ENCODE measurements around the gene IRF7.
A peak's percentile ranks its signal among the peaks of the same experiment; 100 is the strongest.
"Not testable (repeated sequence)": the region's sequence is repeated elsewhere in the genome, so short reads cannot be mapped to it uniquely, and the experiment has no call there.

IRF7 gene

GRCh38 chr11:615504-616319 lies at the start of gene IRF7:
Gene IRF7, minus strand, starts transcription at chr11:615950. Its CDS starts 586 bp downstream, at chr11:615364.
- DNase-seq, result peak; percentile 98

GRCh38 chr11:665062-665703 lies 49.4 kb upstream of the IRF7 start:
- DNase-seq, result no peak

DNA sequence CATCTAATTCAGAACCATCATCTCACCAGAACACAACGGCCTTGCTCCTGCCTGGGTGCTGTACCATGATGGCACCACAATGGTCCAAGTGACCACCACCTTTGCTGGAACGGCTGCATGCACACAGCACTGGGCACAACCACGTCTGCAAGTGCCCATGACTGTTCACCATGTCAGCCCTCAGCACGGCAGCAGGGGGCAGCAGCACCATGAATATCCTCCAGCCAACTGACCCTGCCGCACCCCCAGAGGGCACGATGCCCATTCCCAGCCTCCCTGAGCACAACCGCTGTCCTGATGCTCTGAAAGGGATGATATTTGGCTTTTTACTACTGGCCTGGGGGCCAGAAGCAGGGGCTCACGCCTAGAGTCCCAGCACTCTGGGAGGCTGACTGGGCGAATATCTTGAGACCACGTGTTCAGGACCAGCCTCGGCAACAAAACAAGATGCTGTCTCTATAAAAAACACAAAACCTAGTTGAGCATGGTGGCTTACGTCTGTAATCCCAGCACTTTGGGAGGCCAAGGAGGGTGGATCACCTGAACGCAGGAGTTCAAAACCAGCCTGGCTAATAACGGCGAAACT lies 47.0 kb upstream of the IRF7 start:
- peak; percentile 17 for DNase-seq

DNA sequence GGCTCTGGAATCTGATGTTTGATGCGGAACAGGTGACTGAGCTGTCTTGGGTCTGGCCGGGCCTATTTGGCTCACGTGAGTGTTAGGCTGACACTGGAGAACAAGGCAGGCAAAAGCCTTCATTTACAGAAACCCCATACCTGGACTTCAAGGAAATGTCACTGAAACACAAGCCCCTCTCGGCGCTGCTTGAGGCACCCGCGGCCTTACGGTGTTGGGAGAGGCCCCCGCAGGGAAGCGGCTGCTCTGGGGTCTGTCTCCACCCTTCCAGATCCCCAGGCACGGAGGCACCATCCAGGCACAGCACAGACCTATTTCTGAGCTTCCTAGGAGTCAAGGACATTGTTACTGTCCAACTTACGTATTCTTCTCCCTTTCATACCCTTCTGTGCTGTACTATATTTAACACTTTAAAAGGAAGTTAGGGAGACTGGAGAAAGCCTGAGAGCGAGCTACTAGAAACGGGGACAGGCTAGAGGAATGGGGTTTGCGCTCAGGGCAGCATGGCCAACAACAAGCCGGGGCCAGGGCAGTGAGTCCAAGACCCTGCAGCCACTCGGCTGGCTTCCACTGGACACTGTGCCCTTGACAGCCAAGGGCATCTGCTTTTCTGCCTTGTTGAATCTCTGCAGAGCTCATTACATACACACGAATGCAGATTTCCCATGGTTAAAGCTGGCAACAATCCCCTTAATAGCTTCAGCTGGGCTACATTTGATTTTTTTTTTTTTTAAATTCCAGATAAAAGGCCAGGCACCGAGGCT lies 45.1 kb upstream of the IRF7 start:
- no peak for DNase-seq

- DNase-seq, result no peak
Measured at GRCh38 chr11:660281-660680, 44.5 kb upstream of the IRF7 start.

DNA sequence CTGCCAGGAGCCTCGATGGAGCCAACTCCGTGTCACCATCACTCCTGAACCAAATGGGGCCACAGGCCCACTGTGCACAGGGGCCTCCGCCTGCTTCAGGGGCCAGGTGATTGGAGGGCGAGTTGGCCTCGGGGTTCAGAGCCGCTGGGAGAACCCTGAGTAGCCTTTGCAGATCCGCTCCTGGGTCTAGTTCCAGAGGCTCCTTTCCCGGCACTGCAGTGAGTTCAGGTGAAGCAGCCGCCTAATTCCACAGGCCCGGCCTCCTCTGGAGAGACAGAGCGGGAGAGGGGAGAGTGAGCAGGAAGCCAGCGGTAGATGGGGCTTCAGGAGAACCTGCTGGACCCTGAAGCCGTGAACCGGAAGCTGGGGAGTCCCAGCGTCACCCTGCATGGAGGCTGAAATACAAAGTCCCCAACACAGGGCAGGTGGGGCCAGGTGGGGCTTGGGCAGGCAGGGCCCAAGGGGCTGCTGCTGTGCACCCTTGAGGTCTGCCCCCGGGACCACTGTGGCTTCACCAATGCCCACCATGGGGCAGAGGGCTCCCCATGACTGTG lies 43.9 kb upstream of the IRF7 start:
- no peak for DNase-seq

DNA sequence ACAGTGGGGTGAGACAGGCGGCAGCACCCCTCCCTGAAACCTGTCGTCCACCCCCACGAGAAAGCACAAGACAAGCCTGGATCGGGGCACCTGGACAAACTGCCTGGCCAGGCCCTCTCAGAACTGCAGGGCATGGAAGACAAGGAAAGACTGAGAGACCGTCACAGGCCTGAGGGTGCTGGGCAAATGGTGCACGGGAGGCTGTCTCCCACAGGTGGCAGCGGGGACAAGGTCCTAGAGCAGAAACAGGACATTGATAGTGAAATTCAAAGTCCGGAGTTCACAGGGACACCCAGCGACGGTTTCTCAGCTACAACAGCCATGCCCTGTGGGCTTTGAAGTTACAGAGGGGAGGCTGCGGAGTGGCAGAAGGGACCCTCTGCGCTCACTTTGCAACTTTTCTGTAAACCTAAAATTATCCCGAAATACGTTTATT lies 42.0 kb upstream of the IRF7 start:
- DNase-seq, result no peak

- no peak for DNase-seq
Measured at GRCh38 chr11:656866-657265, 41.1 kb upstream of the IRF7 start.

DNA sequence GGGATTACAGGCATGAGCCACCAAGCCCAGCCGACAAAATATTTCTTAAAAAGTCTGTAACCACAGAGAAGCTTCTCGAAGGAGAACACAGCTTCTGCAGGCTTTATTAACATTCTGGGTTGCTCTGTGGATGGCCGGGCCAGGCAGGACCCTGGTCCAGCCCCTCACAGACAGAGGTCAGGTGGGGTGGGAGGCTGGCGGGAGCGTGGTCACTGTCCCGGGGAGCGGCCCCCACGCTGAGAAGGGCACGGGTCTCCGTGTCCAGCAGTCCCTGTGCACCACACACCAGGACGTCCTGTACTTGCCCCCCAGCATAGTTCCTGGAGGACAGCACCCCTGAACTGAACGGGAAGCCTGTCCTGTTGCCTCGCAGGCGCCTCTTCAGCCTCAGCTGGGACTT lies 40.7 kb upstream of the IRF7 start:
- no peak for DNase-seq

- DNase-seq, result no peak
Measured at GRCh38 chr11:655036-655726, 39.4 kb upstream of the IRF7 start.

DNA sequence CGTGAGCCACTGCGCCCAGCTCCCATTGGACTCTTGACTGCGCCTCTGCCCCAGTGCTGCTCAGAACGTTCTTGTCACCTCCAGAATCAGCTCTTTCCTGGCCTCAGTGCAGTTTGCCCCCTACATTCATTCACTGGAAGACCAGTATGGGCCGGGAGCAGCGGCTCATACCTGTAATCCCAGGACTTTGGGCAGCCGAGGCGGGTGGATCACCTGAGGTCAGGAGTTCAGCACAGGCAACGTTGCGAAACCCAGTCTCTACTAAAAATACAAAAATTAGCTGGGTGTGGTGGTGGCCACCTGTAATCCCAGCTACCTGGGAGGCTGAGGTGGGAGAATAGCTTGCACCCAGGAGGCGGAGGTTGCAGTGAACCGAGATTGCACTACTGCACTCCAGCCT lies 38.7 kb upstream of the IRF7 start:
- not testable (repeated sequence) for DNase-seq

- DNase-seq, result no peak
Measured at GRCh38 chr11:653837-654236, 38.1 kb upstream of the IRF7 start.

GRCh38 chr11:653136-653535 lies 37.4 kb upstream of the IRF7 start:
- DNase-seq, result not testable (repeated sequence)

DNA sequence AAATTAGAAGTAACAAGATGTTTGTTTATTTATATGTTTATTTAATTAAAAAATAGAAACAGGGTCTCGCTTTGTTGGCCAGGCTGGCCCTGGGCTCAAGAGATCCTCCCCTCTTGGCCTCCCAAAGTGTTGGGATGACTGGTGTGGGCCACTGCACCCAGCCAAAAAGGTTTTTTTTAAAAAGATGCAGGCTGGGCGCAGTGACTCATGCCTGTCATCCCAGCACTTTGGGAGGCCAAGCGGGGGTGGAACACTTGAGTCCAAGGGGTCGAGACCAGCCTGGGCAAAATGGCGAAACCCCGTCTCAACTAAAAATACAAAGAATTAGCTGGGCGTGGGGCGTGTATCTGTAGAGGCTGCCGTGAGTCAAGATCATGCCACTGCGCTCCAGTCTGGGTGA lies 34.7 kb upstream of the IRF7 start:
- DNase-seq, result no peak

GRCh38 chr11:647672-648158 lies 32.0 kb upstream of the IRF7 start:
- not testable (repeated sequence) for DNase-seq

DNA sequence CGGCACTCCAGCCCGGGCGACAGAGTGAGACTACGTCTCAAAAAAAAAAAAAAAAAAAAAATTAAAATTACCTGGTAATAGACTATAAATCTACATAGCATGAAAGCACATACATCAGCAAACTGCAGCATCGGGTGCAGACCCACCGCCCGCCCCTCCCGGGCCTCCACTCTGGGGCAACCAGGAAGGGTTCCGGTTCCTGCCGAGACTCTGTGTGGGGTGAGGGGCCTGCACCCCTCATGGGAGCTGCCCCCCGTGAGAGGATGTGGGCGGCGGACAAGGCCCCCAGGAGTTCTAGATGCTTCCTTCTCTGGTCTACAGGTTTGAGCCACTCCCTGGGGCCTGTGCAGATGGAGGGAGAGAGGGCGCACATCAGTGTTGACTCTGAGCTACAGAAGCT lies 30.5 kb upstream of the IRF7 start:
- no peak for DNase-seq

- DNase-seq, result no peak
Measured at GRCh38 chr11:645536-645935, 29.8 kb upstream of the IRF7 start.

- DNase-seq, result no peak
Measured at GRCh38 chr11:643849-644738, 28.3 kb upstream of the IRF7 start.

GRCh38 chr11:643366-643765 lies 27.6 kb upstream of the IRF7 start:
- no peak for DNase-seq

DNA sequence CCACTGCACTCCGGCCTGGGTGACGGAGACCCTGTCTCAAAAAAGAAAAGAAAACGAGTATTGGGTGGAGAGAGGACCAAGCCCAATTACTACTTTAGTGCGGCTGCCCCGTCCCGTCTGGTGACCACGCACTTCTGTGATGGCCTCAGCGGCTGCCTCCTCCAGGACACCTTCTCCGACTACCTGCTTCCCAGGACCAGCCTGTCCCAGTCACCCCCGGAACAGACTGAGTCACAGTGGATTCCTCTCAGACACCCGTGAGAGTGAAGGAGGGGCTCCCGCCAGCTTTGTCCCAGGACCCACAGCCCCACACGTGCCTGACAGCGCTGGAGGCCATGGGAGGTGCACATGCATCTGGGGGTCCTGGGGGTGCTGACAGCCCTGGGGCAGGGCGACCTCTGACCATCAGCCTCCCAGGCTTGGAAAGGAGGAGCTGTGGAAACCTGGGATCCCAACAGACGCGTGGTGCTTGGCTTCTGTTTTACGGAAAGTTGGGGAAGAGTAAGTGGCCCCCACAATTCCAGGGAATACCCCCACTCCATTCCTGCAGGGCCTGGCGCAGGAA lies 26.1 kb upstream of the IRF7 start:
- no peak for DNase-seq

Measured in OCI-M1 (cell line).